OCI-LY1 (cell line): Measurements from ENCODE around the gene PNKP.
A peak's percentile ranks its signal among the peaks of the same experiment; 100 is the strongest.

ENCODE experiments used
- H2AFZ ChIP-seq: fragments of 200-600 bp; sonication (generic), shearing (Covaris generic); 2 replicates; pipeline ENCODE4 v1.6.0; 2014; ENCODE audit warnings: antibody characterized with exemption, mild to moderate bottlenecking, low read length
- H3F3A ChIP-seq: fragments of 200-600 bp; sonication (generic), shearing (Covaris generic); 2 replicates; pipeline ENCODE4 v1.6.0; 2014; ENCODE audit warnings: mild to moderate bottlenecking, antibody characterized with exemption, low read length, moderate library complexity; ENCODE audit not compliant: insufficient read depth
- H3K27ac ChIP-seq: fragments of 200-600 bp; sonication (generic); 2 replicates; pipeline ENCODE4 v1.5.1; 2014; ENCODE audit warnings: low read length, mixed run types, mild to moderate bottlenecking, low read depth; ENCODE audit not compliant: poor library complexity, severe bottlenecking
- H3K27me3 ChIP-seq: fragments of 200-600 bp; sonication (generic); 2 replicates; pipeline ENCODE4 v1.6.0; 2014; ENCODE audit warnings: antibody characterized with exemption, mild to moderate bottlenecking, low read length, moderate library complexity; ENCODE audit not compliant: insufficient read depth
- H3K36me3 ChIP-seq: fragments of 200-600 bp; sonication (generic); 2 replicates; pipeline ENCODE4 v1.6.1; 2014; ENCODE audit warnings: mild to moderate bottlenecking, antibody characterized with exemption, low read length, moderate library complexity, mixed read lengths; ENCODE audit not compliant: insufficient read depth
- H3K4me1 ChIP-seq: fragments of 200-600 bp; sonication (generic); 2 replicates; pipeline ENCODE4 v1.5.1; 2014; ENCODE audit warnings: mild to moderate bottlenecking, low read length, moderate library complexity; ENCODE audit not compliant: insufficient read depth, severe bottlenecking
- H3K4me2 ChIP-seq: fragments of 200-600 bp; sonication (generic), shearing (Covaris generic); 2 replicates; pipeline ENCODE4 v1.6.1; 2014; ENCODE audit warnings: low read length
- H3K4me3 ChIP-seq: fragments of 200-600 bp; sonication (generic); 2 replicates; pipeline ENCODE4 v1.5.1; 2014; ENCODE audit warnings: low read length, low read depth, mild to moderate bottlenecking, mixed read lengths; ENCODE audit not compliant: poor library complexity, severe bottlenecking
- H3K79me2 ChIP-seq: fragments of 200-600 bp; shearing (Covaris generic); 2 replicates; pipeline ENCODE4 v1.6.1; 2016; ENCODE audit warnings: mixed run types, low read length, mixed read lengths; ENCODE audit not compliant: insufficient read depth
- H3K9ac ChIP-seq: fragments of 200-600 bp; sonication (generic), shearing (Covaris generic); 2 replicates; pipeline ENCODE4 v1.6.1; 2014; ENCODE audit warnings: mild to moderate bottlenecking, low read length, mixed read lengths
- H3K9me2 ChIP-seq: fragments of 200-600 bp; sonication (generic), shearing (Covaris generic); 2 replicates; pipeline ENCODE4 v1.6.1; 2014; ENCODE audit warnings: low read depth, mild to moderate bottlenecking, low read length, mixed read lengths
- H3K9me3 ChIP-seq: fragments of 200-600 bp; shearing (Covaris generic); 2 replicates; pipeline ENCODE4 v1.6.1; 2014; ENCODE audit warnings: low read length, mixed read lengths
- H4K20me1 ChIP-seq: fragments of 200-600 bp; sonication (generic), shearing (Covaris generic); 2 replicates; pipeline ENCODE4 v1.6.0; 2016; ENCODE audit warnings: mild to moderate bottlenecking, low read length; ENCODE audit not compliant: insufficient read depth
- CTCF ChIP-seq: fragments of 200-600 bp; sonication (generic), shearing (Covaris generic); IDR thresholded peaks from 2 replicates; pipeline ENCODE4 v1.5.1; 2017; ENCODE audit warnings: mild to moderate bottlenecking, antibody characterized with exemption, low read length, moderate library complexity, mixed read lengths
- EZH2 ChIP-seq: fragments of 200-600 bp; sonication (generic), shearing (Covaris generic); IDR thresholded peaks from 2 replicates; pipeline ENCODE4 v1.8.0; 2017; ENCODE audit warnings: borderline replicate concordance, mixed run types, mild to moderate bottlenecking, antibody characterized with exemption, low read length, moderate library complexity, mixed read lengths

Gene PNKP

GRCh38 chr19:49876422-49877019, 9.1 kb upstream of the PNKP start:
- H4K20me1 ChIP-seq = no peaks in the 10 kb centered on the region
- peaks cover 30% of the 10 kb centered on the region for H3K4me1 ChIP-seq
- peak overlapping the region; percentile 70 for H2AFZ ChIP-seq
- peak overlapping the region; percentile 96 for H3K4me2 ChIP-seq
- H3K9ac ChIP-seq = peak overlapping the region; percentile 98
- no peaks in the 10 kb centered on the region for H3F3A ChIP-seq
- H3K9me3 ChIP-seq = no peaks in the 10 kb centered on the region
- TF ChIP-seq CTCF = no peak
- no peak for TF ChIP-seq EZH2
- peaks cover 24% of the 10 kb centered on the region for H3K36me3 ChIP-seq
- peak overlapping the region; percentile 93 for H3K27ac ChIP-seq
- peaks cover 8% of the 10 kb centered on the region for H3K79me2 ChIP-seq
- H3K27me3 ChIP-seq = no peaks in the 10 kb centered on the region
- H3K9me2 ChIP-seq = no peaks in the 10 kb centered on the region
- peak overlapping the region; percentile 93 for H3K4me3 ChIP-seq

DNA sequence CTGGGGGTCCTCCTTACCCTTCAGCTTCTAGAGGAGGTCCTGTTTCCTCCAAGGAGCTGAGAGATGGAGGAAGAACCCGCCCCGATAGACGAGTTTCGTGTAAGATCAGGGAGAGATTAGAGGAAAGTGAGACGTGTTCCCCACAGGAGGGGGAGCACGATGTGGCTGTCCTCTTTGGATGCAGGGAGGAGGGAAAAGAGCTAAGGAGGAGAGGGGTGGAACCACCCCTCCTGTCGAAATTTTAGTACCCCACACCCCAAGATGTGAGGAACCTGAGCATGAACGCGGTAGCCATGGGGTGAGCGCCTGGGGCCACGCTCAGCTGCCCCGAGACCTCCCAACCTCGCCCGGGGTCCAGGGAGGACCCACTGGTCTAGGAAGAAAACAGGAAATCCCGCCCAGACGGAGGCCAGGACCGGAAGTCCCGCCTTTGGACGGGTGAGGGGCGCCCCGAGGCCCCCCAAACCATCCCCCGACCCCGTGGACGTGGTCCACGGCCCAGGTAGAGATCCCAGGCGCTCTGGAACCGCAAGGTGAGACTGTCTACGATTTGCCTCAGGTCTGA, 8.6 kb upstream of the PNKP start:
- Histone ChIP-seq H2AFZ (no peak overlapping the region), H3K4me1 (peaks cover 30% of the 10 kb centered on the region), H3K4me2 (peak overlapping the region; percentile 96), H3K4me3 (peak overlapping the region; percentile 93), H3K79me2 (peaks cover 8% of the 10 kb centered on the region), H3K27me3 (no peaks in the 10 kb centered on the region), H3K9ac (peak overlapping the region; percentile 98), H3K27ac (peak overlapping the region; percentile 93), H4K20me1 (no peaks in the 10 kb centered on the region), H3K36me3 (peaks cover 24% of the 10 kb centered on the region), H3K9me2 (no peaks in the 10 kb centered on the region), H3F3A (no peaks in the 10 kb centered on the region), H3K9me3 (no peaks in the 10 kb centered on the region)
- TF ChIP-seq EZH2 (no peak), CTCF (no peak)

GRCh38 chr19:49875177-49875576, 7.8 kb upstream of the PNKP start:
- H3K4me1 ChIP-seq = peaks cover 35% of the 10 kb centered on the region
- H3K4me3 ChIP-seq = peak overlapping the region; percentile 93
- H3K27ac ChIP-seq = peak overlapping the region; percentile 93

More at GRCh38 chr19:49875177-49875576, 7.8 kb upstream of the PNKP start:
- Histone ChIP-seq H2AFZ (no peak overlapping the region), H3K4me2 (peak overlapping the region; percentile 96), H3K9ac (peak overlapping the region; percentile 98), H3K9me2 (no peaks in the 10 kb centered on the region), H3K27me3 (no peaks in the 10 kb centered on the region), H3K9me3 (no peaks in the 10 kb centered on the region), H3K36me3 (peaks cover 20% of the 10 kb centered on the region), H3K79me2 (peaks cover 8% of the 10 kb centered on the region), H3F3A (no peaks in the 10 kb centered on the region), H4K20me1 (no peaks in the 10 kb centered on the region)
- no peak for TF ChIP-seq EZH2
- no peak for TF ChIP-seq CTCF
